HG03097 (cell line): ENCODE data around the gene CARD10.
"Not testable (repeated sequence)": the region's sequence is repeated elsewhere in the genome, so short reads cannot be mapped to it uniquely, and the experiment has no call there.

Experiments
- ATAC-seq: cut with Tn5 transposase; IDR thresholded peaks from one replicate; pipeline ENCODE4 v1.9.1; 2021; ENCODE audit not compliant: unreplicated experiment, low FRiP score

The CARD10 gene

DNA sequence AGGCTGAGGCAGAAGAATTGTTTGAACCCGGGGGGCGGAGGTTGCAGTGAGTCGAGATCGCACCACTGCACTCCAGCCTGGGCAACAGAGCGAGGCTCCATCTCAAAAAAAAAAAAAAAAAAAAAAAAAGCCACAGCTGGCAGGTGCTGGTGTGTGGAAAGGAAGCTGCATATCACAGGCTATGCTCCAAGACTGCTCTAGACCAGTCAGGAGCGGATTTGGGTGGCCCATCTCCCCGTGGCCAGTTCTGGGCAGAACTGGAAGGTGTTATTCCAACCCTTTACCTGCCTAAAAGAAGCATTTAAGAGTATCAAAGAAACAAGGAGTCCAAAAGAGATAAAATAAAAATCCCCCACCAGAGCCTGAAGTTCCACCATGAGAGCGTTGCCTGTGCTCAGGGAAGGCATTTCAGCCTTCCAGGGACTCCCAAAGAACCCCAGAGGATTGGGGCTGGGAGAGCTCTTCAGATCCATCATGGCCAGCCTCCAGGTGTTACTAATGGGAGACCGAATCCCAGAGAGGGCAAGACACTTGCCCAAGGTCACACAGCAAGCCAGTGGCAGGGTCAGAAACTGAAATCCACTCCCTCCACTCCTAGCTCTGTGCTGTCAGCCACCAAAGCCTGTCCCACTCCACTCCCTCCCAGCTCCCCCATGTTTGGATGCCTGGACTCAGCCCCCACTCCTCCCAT lies 47.3 kb downstream of the CARD10 start:
- no peak for ATAC-seq

- ATAC-seq, result no peak
Measured at GRCh38 chr22:37470087-37470445, 49.1 kb downstream of the CARD10 start.

GRCh38 chr22:37469416-37470086 lies 49.7 kb downstream of the CARD10 start:
- no peak for ATAC-seq

DNA sequence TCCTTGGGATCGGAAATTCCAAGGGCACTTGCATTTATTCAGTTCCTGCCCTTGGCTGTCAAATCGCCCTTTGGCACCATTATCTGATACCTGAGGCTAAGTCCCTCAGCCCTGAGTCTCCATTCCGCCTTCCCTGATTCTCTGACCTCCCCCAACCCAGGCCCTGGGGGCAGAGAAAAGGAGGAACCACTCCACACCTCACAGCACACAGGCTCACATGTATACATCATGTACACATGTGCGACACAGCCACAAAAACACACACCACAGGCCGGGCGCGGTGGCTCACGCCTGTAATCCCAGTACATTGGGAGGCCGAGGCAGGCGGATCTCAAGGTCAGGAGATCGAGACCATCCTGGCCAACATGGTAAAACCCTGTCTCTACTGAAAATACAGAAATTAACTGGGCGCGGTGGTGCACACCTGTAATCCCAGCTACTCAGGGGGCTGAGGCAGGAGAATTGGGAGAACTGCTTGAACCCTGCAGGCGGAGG lies 51.0 kb downstream of the CARD10 start:
- ATAC-seq, result not testable (repeated sequence)

DNA sequence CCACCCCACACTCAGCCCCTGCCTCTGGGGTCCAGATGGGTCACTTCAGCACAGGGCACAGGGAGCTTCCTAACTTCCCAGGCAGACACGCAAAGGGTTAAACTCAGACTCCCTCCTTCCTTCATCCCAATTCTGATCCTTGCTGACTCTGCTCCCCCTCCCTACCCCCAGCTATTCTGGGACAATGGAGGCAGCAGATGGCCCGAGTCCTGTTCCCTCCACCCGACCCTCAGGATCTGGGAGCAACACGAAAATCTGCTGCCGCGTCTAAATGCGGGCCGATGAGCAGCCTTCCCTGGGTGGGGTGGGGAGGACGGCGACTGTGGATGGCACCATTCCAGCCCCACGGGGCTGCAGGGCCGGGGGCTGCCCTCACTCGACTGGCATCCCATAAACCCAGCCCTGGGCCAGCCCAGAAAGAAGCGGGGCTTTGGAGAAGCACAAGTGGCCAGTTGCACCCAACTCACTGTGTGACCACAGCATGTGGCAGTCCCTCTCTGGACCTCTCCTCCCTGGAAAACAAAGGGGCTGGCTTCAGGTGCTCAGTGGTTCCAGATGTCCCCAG lies 51.7 kb downstream of the CARD10 start:
- no peak for ATAC-seq

- ATAC-seq, result no peak
Measured at GRCh38 chr22:37464181-37464580, 55.0 kb downstream of the CARD10 start.

GRCh38 chr22:37462983-37463382 lies 56.2 kb downstream of the CARD10 start:
- ATAC-seq, result no peak

GRCh38 chr22:37462436-37462835 lies 56.8 kb downstream of the CARD10 start:
- no peak for ATAC-seq

DNA sequence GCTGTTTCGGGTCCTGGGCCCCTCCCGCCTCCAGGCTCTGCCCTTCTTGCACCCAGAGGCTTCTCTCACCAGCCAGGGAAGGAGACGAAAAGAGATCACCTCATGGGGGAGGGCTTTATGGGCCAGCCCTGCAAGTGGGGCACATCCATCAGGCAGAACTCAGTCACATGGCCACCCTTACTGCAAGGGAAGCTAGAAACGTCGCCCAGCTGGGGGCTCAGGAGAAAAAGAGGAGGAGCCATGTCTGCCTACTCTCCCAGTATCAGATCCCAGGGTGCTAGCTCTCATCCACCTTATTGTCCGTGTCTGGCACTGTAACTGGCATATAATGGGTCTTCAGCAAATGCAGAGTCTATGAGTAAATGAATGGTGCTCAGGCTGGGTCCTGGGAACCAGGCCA lies 57.3 kb downstream of the CARD10 start:
- ATAC-seq, result no peak

DNA sequence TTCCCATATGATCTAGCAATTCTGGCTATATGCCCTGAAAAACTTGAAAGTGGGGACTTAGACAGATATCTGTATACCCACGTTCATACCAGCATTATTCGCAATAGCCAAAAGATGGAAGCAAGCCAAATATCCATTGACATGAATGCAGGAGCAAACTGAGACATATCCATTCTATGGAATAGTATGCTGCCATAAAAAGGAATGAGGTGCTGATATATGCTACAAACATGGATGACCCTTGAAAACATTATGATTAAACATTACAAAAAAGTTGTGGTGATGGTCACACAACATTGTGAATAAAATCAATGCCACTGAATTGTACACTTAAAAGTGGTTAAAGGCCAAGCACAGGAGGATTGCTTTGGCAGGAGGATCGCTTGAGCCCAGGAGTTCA lies 58.5 kb downstream of the CARD10 start:
- no peak for ATAC-seq

GRCh38 chr22:37459206-37459605 lies 60.0 kb downstream of the CARD10 start:
- ATAC-seq, result no peak

DNA sequence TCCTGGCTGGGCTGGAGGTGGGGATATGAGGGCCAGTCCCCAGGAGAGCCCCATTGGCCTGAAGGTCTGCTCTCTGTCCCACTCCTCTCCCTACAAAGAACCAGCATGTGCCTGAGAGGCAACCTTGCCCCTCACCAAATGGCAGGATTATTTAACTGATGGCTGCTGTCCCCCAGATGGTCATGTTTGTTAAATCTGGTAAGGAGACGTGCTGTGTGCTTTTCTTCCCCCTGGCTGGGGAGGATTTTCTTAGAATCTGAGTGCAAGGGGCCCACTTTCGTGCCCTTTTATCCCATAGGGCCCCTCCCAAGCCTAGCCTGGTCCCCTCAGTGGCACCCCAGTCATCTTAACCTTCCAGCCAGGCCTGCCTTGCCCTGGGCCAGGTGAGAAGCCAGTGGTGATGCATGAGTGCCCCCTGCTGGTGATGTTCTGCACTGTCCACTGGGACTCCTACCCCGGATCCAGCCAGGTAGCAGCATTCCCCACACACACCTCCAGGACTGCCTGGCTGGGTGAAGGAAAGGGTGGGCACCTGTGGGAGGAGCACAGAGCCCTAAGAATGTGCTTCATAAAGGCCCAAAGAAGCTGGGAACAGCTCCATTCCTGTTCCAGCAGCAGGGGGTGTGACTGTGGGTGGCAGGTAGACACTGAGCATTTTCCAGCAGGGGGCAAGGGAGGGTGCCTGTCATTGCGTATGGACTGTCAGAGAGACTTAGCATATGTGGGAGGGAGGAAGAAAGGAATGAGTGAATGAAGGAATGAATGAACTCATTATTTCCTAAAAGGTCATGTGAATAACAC lies 61.9 kb downstream of the CARD10 start:
- ATAC-seq, result peak; percentile 61

GRCh38 chr22:37456346-37456745 lies 62.9 kb downstream of the CARD10 start:
- ATAC-seq, result no peak

DNA sequence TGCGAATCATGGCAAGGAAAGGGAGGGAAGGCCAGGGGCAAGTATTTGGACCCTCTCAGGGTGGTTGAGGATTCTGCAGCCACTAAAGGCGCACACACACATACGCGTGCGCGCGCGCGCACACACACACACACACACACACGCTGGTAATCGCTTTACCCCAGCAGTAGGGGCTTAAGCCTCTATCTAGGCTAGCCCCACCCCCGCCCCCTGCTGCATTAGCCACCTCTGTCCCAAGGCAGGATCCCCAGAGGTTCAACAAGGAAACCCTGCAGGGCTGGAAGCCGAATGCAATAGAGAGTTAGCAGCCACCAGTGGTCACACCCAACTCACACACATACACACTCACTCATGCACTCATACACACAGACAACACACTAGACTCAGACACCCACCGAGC lies 63.3 kb downstream of the CARD10 start:
- no peak for ATAC-seq

DNA sequence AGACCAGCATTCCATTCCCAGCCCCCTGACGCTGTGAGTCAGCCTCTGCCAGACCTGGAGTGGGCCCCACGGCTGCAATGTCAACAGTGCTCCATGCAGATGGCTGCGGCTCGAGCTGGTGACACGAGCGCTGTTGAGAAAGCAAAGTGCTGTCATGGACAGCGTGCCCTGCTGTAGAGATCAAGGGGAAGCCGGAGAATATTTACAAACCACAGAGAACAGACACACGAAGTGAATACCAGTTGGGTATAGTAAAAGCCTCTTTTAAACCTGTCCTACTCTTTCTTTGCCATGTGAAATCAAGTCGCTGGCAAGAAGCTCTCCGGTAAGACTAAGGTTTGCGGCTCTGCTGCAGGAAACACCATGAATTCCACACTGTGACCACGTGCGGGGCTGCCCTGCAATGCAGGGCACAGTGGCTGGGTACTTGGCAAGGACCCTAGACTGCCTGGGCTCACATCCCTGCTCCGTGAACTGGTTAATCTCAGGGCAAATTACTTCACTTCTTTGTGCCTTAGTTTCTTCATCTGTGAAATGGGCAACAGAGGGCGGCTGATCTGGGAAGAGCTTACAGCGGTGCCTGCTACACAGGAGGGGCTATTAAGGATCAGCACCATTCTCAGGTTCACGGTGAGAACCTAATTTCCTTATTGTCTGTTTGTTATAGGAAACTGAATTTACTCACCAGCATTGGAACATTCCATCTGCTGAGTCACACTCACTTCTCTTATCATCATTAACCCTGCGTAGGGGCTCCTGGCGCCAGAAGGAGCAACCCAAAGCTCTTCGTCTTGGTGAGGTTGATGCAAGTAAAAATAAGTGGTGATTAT lies 64.1 kb downstream of the CARD10 start:
- ATAC-seq, result no peak

GRCh38 chr22:37453696-37454095 lies 65.5 kb downstream of the CARD10 start:
- no peak for ATAC-seq

GRCh38 chr22:37451218-37451617 lies 68.0 kb downstream of the CARD10 start:
- no peak for ATAC-seq

DNA sequence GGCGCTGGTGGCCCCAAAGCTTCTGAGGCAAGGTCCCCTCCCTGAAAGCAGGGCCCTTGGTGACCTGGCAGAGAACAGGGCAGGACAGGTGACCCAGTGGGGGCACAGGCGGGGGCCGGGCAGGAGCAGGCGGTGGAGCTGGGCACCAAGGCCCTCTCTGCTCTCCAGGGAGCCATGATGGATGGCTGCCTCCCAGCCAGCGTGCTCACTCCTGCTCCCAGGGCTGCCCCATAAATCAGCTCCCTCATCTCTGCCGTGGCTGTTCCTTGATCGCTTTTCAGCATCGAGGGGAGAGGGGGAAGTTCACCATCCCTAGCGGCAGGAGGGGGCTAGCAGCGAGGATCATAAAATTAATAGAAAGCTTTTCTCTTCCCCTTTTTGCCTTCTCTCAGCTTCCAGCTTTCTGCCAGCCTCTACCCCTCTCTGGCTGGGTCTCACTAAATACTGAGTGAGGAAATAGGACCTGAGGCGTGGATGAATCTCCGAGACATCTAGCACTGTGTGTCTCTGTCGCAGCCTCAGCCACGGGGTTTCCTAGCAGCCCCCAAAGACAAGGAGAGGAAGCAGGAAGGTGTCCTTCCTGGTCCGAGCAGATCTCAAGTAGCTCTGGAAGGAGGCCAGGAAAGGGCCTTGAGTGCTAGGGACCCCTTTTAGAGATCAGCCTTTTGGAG lies 69.7 kb downstream of the CARD10 start:
- ATAC-seq, result no peak

DNA sequence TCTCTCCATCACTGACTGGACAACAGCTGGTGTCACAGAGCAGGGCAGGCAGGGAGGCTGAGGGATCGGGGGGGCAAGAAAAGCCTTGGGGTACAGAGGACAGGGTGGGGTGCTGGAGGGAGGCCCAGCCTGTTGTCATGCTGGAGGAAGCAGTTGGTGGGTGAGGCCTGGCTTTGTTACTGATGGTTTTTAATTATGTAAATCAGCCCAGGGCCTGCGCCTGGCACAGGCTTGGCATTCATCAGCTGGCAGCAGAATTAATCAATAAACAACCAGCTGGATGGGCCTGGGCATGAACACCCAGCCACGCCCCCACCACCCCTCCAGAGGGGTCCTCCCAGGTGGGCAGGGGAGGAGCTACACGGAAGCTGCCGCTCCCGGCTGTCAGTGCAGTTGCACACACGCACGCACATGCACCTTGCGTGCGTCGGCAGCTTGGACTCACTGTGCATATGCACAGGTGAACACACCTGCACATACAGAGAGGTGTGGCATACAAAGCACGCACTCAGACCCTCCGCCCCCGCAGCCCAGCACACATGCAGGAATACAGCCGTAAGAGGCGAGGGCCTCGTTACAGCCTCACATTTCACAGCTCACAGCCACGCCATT lies 70.6 kb downstream of the CARD10 start:
- ATAC-seq, result no peak
